Endothelial cell of umbilical vein (primary cell): ENCODE results near the gene MED25.

Experiments
- EZH2 ChIP-seq: IDR thresholded peaks from 2 replicates; pipeline ENCODE4 v1.6.1; 2012; ENCODE audit warnings: borderline replicate concordance, low read depth, mild to moderate bottlenecking, moderate library complexity, low read length, inconsistent platforms; ENCODE audit not compliant: severe bottlenecking
- JUN ChIP-seq: IDR thresholded peaks from 2 replicates; pipeline ENCODE4 v1.6.1; 2011; ENCODE audit warnings: borderline replicate concordance, low read depth; ENCODE audit not compliant: insufficient read length, insufficient read depth
- MAX ChIP-seq: IDR thresholded peaks from 2 replicates; pipeline ENCODE4 v1.6.1; 2011; ENCODE audit not compliant: insufficient read depth, insufficient read length
- MYC ChIP-seq: IDR thresholded peaks from one replicate; pipeline ENCODE4 v1.6.1; 2011; ENCODE audit warnings: mild to moderate bottlenecking, low read depth, low read length
- POLR2A ChIP-seq: IDR thresholded peaks from 2 replicates; pipeline ENCODE4 v1.6.1; 2012; ENCODE audit warnings: low read depth, mild to moderate bottlenecking, control low read depth, low read length
- POLR2AphosphoS5 ChIP-seq: IDR thresholded peaks from 2 replicates; pipeline ENCODE4 v1.6.1; 2012; ENCODE audit warnings: low read depth, mild to moderate bottlenecking, control low read depth, low read length, moderate library complexity; ENCODE audit not compliant: insufficient read depth
- TF ChIP-seq, protein P1 (sequence below), 2 donors: IDR thresholded peaks; 1 replicate in 1 of 2; 2 replicates in 1 of 2; pipeline ENCODE4 v1.5.1; 2011; ENCODE audit warnings: low read length in 2 of 2, mild to moderate bottlenecking in 2 of 2, moderate library complexity in 2 of 2, control low read depth in 1 of 2, inconsistent platforms in 1 of 2, low read depth in 1 of 2; ENCODE audit not compliant: insufficient read depth in 1 of 2; ENCODE audit errors: extremely low read depth in 1 of 2

DNA sequence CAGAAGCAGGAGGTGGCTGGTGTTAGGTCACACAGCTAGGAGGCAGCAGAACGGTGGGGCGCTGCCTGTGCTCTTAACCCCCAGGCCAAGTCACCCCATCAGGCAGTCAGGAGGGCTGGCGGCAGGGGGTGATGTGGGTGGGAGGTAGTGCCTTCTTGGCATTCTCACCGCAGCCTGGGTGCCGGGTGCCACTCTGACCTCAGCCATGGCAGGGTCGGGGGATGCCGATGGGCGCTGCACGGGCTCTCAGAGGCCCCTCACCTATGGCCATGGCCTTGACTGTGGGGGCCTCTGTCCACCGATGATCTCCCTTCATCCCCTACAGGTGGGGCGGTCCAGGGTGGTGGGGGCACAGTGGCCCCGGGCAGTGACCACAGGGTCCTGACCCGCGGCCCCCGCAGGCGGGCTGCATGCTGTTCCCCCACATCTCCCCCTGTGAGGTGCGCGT is 38.5 kb downstream of the MED25 start:
- TF ChIP-seq POLR2A (no peak), POLR2AphosphoS5 (no peak), MAX (no peak), EZH2 (no peak), MYC (no peak), JUN (no peak)
- TF ChIP-seq, protein P1, sequence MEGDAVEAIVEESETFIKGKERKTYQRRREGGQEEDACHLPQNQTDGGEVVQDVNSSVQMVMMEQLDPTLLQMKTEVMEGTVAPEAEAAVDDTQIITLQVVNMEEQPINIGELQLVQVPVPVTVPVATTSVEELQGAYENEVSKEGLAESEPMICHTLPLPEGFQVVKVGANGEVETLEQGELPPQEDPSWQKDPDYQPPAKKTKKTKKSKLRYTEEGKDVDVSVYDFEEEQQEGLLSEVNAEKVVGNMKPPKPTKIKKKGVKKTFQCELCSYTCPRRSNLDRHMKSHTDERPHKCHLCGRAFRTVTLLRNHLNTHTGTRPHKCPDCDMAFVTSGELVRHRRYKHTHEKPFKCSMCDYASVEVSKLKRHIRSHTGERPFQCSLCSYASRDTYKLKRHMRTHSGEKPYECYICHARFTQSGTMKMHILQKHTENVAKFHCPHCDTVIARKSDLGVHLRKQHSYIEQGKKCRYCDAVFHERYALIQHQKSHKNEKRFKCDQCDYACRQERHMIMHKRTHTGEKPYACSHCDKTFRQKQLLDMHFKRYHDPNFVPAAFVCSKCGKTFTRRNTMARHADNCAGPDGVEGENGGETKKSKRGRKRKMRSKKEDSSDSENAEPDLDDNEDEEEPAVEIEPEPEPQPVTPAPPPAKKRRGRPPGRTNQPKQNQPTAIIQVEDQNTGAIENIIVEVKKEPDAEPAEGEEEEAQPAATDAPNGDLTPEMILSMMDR (IDR thresholded peaks at IDR 0.05; ENCODE audit: extremely low read depth in 1 of 2, insufficient read depth in 1 of 2, low read depth in 1 of 2, low read length in 2 of 2): no peak
